HL-60 (cell line): ENCODE measurements around the gene GRM5.

ENCODE experiments used
- DNase-seq, 2 experiments: peaks; one replicate each; pipeline ENCODE4 v3.0.0-alpha.2; 2010 to 2020; ENCODE audit warnings: low read depth in 1 of 2, low spot score in 1 of 2
- H3K27ac ChIP-seq: fragments of 250-450 bp; sonication (Bioruptor Pico); replicated peaks from 2 replicates; pipeline ENCODE4 v1.5.1; 2020; ENCODE audit warnings: mild to moderate bottlenecking, moderate library complexity
- H3K27me3 ChIP-seq: fragments of 250-450 bp; sonication (Bioruptor Pico); 2 replicates; pipeline ENCODE4 v1.5.1; 2021; ENCODE audit warnings: mild to moderate bottlenecking, moderate library complexity; ENCODE audit not compliant: insufficient read depth, poor library complexity, severe bottlenecking
- H3K4me3 ChIP-seq: replicated peaks from 2 replicates; pipeline ENCODE4 v1.5.1; 2011; ENCODE audit warnings: mild to moderate bottlenecking, control low read depth, low read length; ENCODE audit not compliant: insufficient read depth
- CTCF ChIP-seq: IDR thresholded peaks from one replicate; pipeline ENCODE4 v1.5.1; 2011; ENCODE audit warnings: low read length, control low read depth, inconsistent platforms; ENCODE audit not compliant: insufficient read depth
- GABPA ChIP-seq: IDR thresholded peaks from 2 replicates; pipeline ENCODE4 v1.6.1; 2012; ENCODE audit warnings: low read depth
- POLR2AphosphoS5 ChIP-seq: IDR thresholded peaks from 2 replicates; pipeline ENCODE4 v1.6.1; 2012; ENCODE audit warnings: low read depth
- REST ChIP-seq: IDR thresholded peaks from 2 replicates; pipeline ENCODE4 v1.6.1; 2012; ENCODE audit warnings: low read depth; ENCODE audit not compliant: insufficient replicate concordance
- SPI1 ChIP-seq: IDR thresholded peaks from 2 replicates; pipeline ENCODE4 v1.6.1; 2012; ENCODE audit warnings: low read depth, mild to moderate bottlenecking, borderline replicate concordance

The GRM5 gene

GRCh38 chr11:88579466-88579865 lies 486.3 kb downstream of the GRM5 start:
- TF ChIP-seq SPI1 (no peak), REST (no peak), POLR2AphosphoS5 (no peak), CTCF (no peak), GABPA (no peak)
- no peak overlapping the region for H3K4me3 ChIP-seq

GRCh38 chr11:88576741-88577140 lies 489.0 kb downstream of the GRM5 start:
- Histone ChIP-seq H3K27ac (no peak overlapping the region), H3K4me3 (no peak overlapping the region), H3K27me3 (peaks cover 5% of the 10 kb centered on the region)
- no peak for TF ChIP-seq POLR2AphosphoS5
- TF ChIP-seq REST, result no peak
- TF ChIP-seq SPI1, result no peak
- TF ChIP-seq GABPA, result no peak
- TF ChIP-seq CTCF, result no peak
- DNase-seq, result no peak

More at GRCh38 chr11:88579466-88579865, 486.3 kb downstream of the GRM5 start:
- Histone ChIP-seq H3K27ac (no peak overlapping the region), H3K27me3 (peaks cover 6% of the 10 kb centered on the region)
- DNase-seq, result no peak

GRCh38 chr11:88575916-88576315 lies 489.9 kb downstream of the GRM5 start:
- DNase-seq, result no peak
- Histone ChIP-seq H3K27ac (no peak overlapping the region), H3K4me3 (no peak overlapping the region), H3K27me3 (peaks cover 5% of the 10 kb centered on the region)
- TF ChIP-seq GABPA (no peak), SPI1 (no peak), POLR2AphosphoS5 (no peak)

GRCh38 chr11:88569342-88569741 lies 496.4 kb downstream of the GRM5 start:
- TF ChIP-seq POLR2AphosphoS5, result no peak
- no peak for TF ChIP-seq SPI1
- no peak for TF ChIP-seq GABPA
- no peak for TF ChIP-seq REST
- H3K27me3 ChIP-seq, result peaks cover 3% of the 10 kb centered on the region
- H3K4me3 ChIP-seq, result no peak overlapping the region
- H3K27ac ChIP-seq, result no peak overlapping the region
- no peak for DNase-seq
